ENCODE data around the gene TSPO.

TSPO gene

GRCh38 chr22:43181321-43182076, 30.1 kb downstream of the TSPO start:
- Histone ChIP-seq H3K27ac (ENCODE audit: low read length) (no peak overlapping the region), H3K9ac (ENCODE audit: low read length in 2 of 2) (no peak overlapping the region), H3K4me3 (ENCODE audit: low read length in 2 of 2) (no peak overlapping the region), H3K36me3 (ENCODE audit: control insufficient read depth in 2 of 2, insufficient read depth in 2 of 2, low read length in 2 of 2) (peaks cover 14 to 22% of the 10 kb centered on the region in 2 donors), H3K9me3 (ENCODE audit: control insufficient read depth in 2 of 2, low read length in 2 of 2) (no peaks in the 10 kb centered on the region), H3K27me3 (ENCODE audit: control insufficient read depth in 1 of 2, insufficient read depth in 2 of 2, low read length in 2 of 2) (no peaks in the 10 kb centered on the region), H3K4me1 (ENCODE audit: control insufficient read depth, insufficient read depth, low read length) (peaks cover 12% of the 10 kb centered on the region)

- no peak overlapping the region for H3K9ac ChIP-seq (ENCODE audit: low read length in 2 of 2)
- H3K4me3 ChIP-seq (ENCODE audit: low read length in 2 of 2), result no peak overlapping the region
- H3K36me3 ChIP-seq (ENCODE audit: control insufficient read depth in 2 of 2, insufficient read depth in 2 of 2, low read length in 2 of 2), result peaks cover 14 to 22% of the 10 kb centered on the region in 2 donors
- no peak overlapping the region for H3K27ac ChIP-seq (ENCODE audit: low read length)
- H3K9me3 ChIP-seq (ENCODE audit: control insufficient read depth in 2 of 2, low read length in 2 of 2), result no peaks in the 10 kb centered on the region
- H3K27me3 ChIP-seq (ENCODE audit: control insufficient read depth in 1 of 2, insufficient read depth in 2 of 2, low read length in 2 of 2), result no peaks in the 10 kb centered on the region
- H3K4me1 ChIP-seq (ENCODE audit: control insufficient read depth, insufficient read depth, low read length), result peaks cover 12% of the 10 kb centered on the region
Measured at GRCh38 chr22:43182118-43182517, 30.8 kb downstream of the TSPO start.

GRCh38 chr22:43182726-43183125, 31.4 kb downstream of the TSPO start:
- Histone ChIP-seq H3K4me3 (ENCODE audit: low read length in 2 of 2) (no peak overlapping the region), H3K9me3 (ENCODE audit: control insufficient read depth in 2 of 2, low read length in 2 of 2) (no peaks in the 10 kb centered on the region), H3K27me3 (ENCODE audit: control insufficient read depth in 1 of 2, insufficient read depth in 2 of 2, low read length in 2 of 2) (no peaks in the 10 kb centered on the region), H3K9ac (ENCODE audit: low read length in 2 of 2) (no peak overlapping the region), H3K36me3 (ENCODE audit: control insufficient read depth in 2 of 2, insufficient read depth in 2 of 2, low read length in 2 of 2) (peaks cover 14 to 19% of the 10 kb centered on the region in 2 donors), H3K27ac (ENCODE audit: low read length) (no peak overlapping the region), H3K4me1 (ENCODE audit: control insufficient read depth, insufficient read depth, low read length) (peaks cover 12% of the 10 kb centered on the region)

- peaks cover 13 to 18% of the 10 kb centered on the region in 2 donors for H3K36me3 ChIP-seq (ENCODE audit: control insufficient read depth in 2 of 2, insufficient read depth in 2 of 2, low read length in 2 of 2)
- no peaks in the 10 kb centered on the region for H3K27me3 ChIP-seq (ENCODE audit: control insufficient read depth in 1 of 2, insufficient read depth in 2 of 2, low read length in 2 of 2)
- no peaks in the 10 kb centered on the region for H3K9me3 ChIP-seq (ENCODE audit: control insufficient read depth in 2 of 2, low read length in 2 of 2)
- H3K9ac ChIP-seq (ENCODE audit: low read length in 2 of 2), result no peak overlapping the region
- no peak overlapping the region for H3K4me3 ChIP-seq (ENCODE audit: low read length in 2 of 2)
- H3K4me1 ChIP-seq (ENCODE audit: control insufficient read depth, insufficient read depth, low read length), result peaks cover 12% of the 10 kb centered on the region
- no peak overlapping the region for H3K27ac ChIP-seq (ENCODE audit: low read length)
Measured at GRCh38 chr22:43183496-43184277, 32.3 kb downstream of the TSPO start.

GRCh38 chr22:43185860-43186261, 34.5 kb downstream of the TSPO start:
- peak overlapping the region; percentile 79 for H3K4me3 ChIP-seq (ENCODE audit: low read length in 2 of 2)
- peak overlapping the region; percentile 62 to 72 for H3K9ac ChIP-seq (ENCODE audit: low read length in 2 of 2)
- H3K9me3 ChIP-seq (ENCODE audit: control insufficient read depth in 2 of 2, low read length in 2 of 2), result no peaks in the 10 kb centered on the region
- peaks cover 12% of the 10 kb centered on the region for H3K4me1 ChIP-seq (ENCODE audit: control insufficient read depth, insufficient read depth, low read length)
- no peaks in the 10 kb centered on the region for H3K27me3 ChIP-seq (ENCODE audit: control insufficient read depth in 1 of 2, insufficient read depth in 2 of 2, low read length in 2 of 2)
- peaks cover 0 to 6% of the 10 kb centered on the region in 2 donors for H3K36me3 ChIP-seq (ENCODE audit: control insufficient read depth in 2 of 2, insufficient read depth in 2 of 2, low read length in 2 of 2)
- peak overlapping the region; percentile 46 for H3K27ac ChIP-seq (ENCODE audit: low read length)

GRCh38 chr22:43186272-43187170, 35.2 kb downstream of the TSPO start, which contains the start of gene TTLL12:
Gene TTLL12 (minus strand): TSS chr22:43187134. CDS start chr22:43187069, 65 bp downstream.
- Histone ChIP-seq H3K9me3 (ENCODE audit: control insufficient read depth in 2 of 2, low read length in 2 of 2) (no peaks in the 10 kb centered on the region), H3K4me1 (ENCODE audit: control insufficient read depth, insufficient read depth, low read length) (peaks cover 12% of the 10 kb centered on the region), H3K36me3 (ENCODE audit: control insufficient read depth in 2 of 2, insufficient read depth in 2 of 2, low read length in 2 of 2) (peaks cover 0 to 3% of the 10 kb centered on the region in 2 donors), H3K4me3 (ENCODE audit: low read length in 2 of 2) (peak within 1 kb of the TSS; percentile 79), H3K27ac (ENCODE audit: low read length) (peak within 1 kb of the TSS; percentile 86), H3K9ac (ENCODE audit: low read length in 2 of 2) (peak within 1 kb of the TSS; percentile 72 to 73), H3K27me3 (ENCODE audit: control insufficient read depth in 1 of 2, insufficient read depth in 2 of 2, low read length in 2 of 2) (peaks cover 0 to 2% of the 10 kb centered on the region in 2 donors)

- Histone ChIP-seq H3K36me3 (ENCODE audit: control insufficient read depth in 2 of 2, insufficient read depth in 2 of 2, low read length in 2 of 2) (no peaks in the 10 kb centered on the region), H3K9ac (ENCODE audit: low read length in 2 of 2) (peak overlapping the region; percentile 50 to 73), H3K27ac (ENCODE audit: low read length) (peak overlapping the region; percentile 86), H3K4me1 (ENCODE audit: control insufficient read depth, insufficient read depth, low read length) (peaks cover 12% of the 10 kb centered on the region), H3K4me3 (ENCODE audit: low read length in 2 of 2) (peak overlapping the region; percentile 65 to 76), H3K27me3 (ENCODE audit: control insufficient read depth in 1 of 2, insufficient read depth in 2 of 2, low read length in 2 of 2) (peaks cover 0 to 2% of the 10 kb centered on the region in 2 donors), H3K9me3 (ENCODE audit: control insufficient read depth in 2 of 2, low read length in 2 of 2) (no peaks in the 10 kb centered on the region)
Measured at GRCh38 chr22:43187171-43188099, 36.1 kb downstream of the TSPO start.

- H3K4me1 ChIP-seq (ENCODE audit: control insufficient read depth, insufficient read depth, low read length), result peaks cover 12% of the 10 kb centered on the region
- H3K4me3 ChIP-seq (ENCODE audit: low read length in 2 of 2), result no peak overlapping the region
- no peak overlapping the region for H3K27ac ChIP-seq (ENCODE audit: low read length)
- H3K9ac ChIP-seq (ENCODE audit: low read length in 2 of 2), result no peak overlapping the region
- no peaks in the 10 kb centered on the region for H3K9me3 ChIP-seq (ENCODE audit: control insufficient read depth in 2 of 2, low read length in 2 of 2)
- no peaks in the 10 kb centered on the region for H3K36me3 ChIP-seq (ENCODE audit: control insufficient read depth in 2 of 2, insufficient read depth in 2 of 2, low read length in 2 of 2)
- peaks cover 0 to 2% of the 10 kb centered on the region in 2 donors for H3K27me3 ChIP-seq (ENCODE audit: control insufficient read depth in 1 of 2, insufficient read depth in 2 of 2, low read length in 2 of 2)
Measured at GRCh38 chr22:43188829-43189545, 37.6 kb downstream of the TSPO start.

- Histone ChIP-seq H3K27ac (ENCODE audit: low read length) (no peak overlapping the region), H3K36me3 (ENCODE audit: control insufficient read depth in 2 of 2, insufficient read depth in 2 of 2, low read length in 2 of 2) (no peaks in the 10 kb centered on the region), H3K27me3 (ENCODE audit: control insufficient read depth in 1 of 2, insufficient read depth in 2 of 2, low read length in 2 of 2) (peaks cover 0 to 2% of the 10 kb centered on the region in 2 donors), H3K9ac (ENCODE audit: low read length in 2 of 2) (no peak overlapping the region), H3K4me1 (ENCODE audit: control insufficient read depth, insufficient read depth, low read length) (no peaks in the 10 kb centered on the region), H3K9me3 (ENCODE audit: control insufficient read depth in 2 of 2, low read length in 2 of 2) (no peaks in the 10 kb centered on the region), H3K4me3 (ENCODE audit: low read length in 2 of 2) (no peak overlapping the region)
Measured at GRCh38 chr22:43191831-43192230, 40.5 kb downstream of the TSPO start.

Measured in stomach smooth muscle (tissue), 2 donors.